SK-N-SH (cell line): ENCODE measurements around the gene DLL1. TPM values are rescaled to one million over a fixed set of nuclear protein-coding genes. Genes with fewer than 3 reads are reported as not detected.

ENCODE experiments used
- CTCF ChIA-PET: fragments of 300-600, 350-600 bp; formaldehyde crosslinking; extraction: SDS; loops from one replicate; lab custom pipeline; 2021; lab: Yijun Ruan, JAX
- POLR2A ChIA-PET: fragments of 350-600 bp; sonication (Branson Sonifier 250); formaldehyde crosslinking; extraction: SDS; loops from one replicate; lab custom pipeline; 2020; ENCODE audit warnings: antibody characterized with exemption, inconsistent platforms; lab: Yijun Ruan, JAX
- DNase-seq: peaks from one replicate; pipeline ENCODE4 v3.0.0; 2012
- H2AFZ ChIP-seq: fragments of 200-600 bp; sonication (generic); 2 replicates; pipeline ENCODE4 v1.8.1; 2016; ENCODE audit warnings: antibody characterized with exemption, mild to moderate bottlenecking, low read depth
- H3F3A ChIP-seq: fragments of 200-600 bp; sonication (generic); replicated peaks from 2 replicates; pipeline ENCODE3; 2016; ENCODE audit warnings: antibody characterized with exemption, mild to moderate bottlenecking; ENCODE audit not compliant: insufficient read depth
- H3K27ac ChIP-seq, 2 experiments: fragments of 200-500 bp in 1 of 2; fragments of 200-600 bp in 1 of 2; sonication (Bioruptor generic) in 1 of 2; sonication (generic), shearing (Covaris generic) in 1 of 2; 2 replicates each; pipeline versions ENCODE4 v1.5.1 to v1.6.1; 2014 to 2016; ENCODE audit warnings: low read depth in 2 of 2, inconsistent platforms in 1 of 2, low read length in 1 of 2, mild to moderate bottlenecking in 1 of 2, mixed read lengths in 1 of 2
- H3K27me3 ChIP-seq: fragments of 200-600 bp; sonication (generic), shearing (Covaris generic); 2 replicates; pipeline ENCODE4 v1.6.1; 2016; ENCODE audit warnings: mixed run types; ENCODE audit not compliant: insufficient read depth
- H3K36me3 ChIP-seq, 2 experiments: fragments of 200-500 bp in 1 of 2; fragments of 200-600 bp in 1 of 2; sonication (Bioruptor generic) in 1 of 2; sonication (generic) in 1 of 2; replicated peaks in 1 of 2; 2 replicates each; pipeline versions ENCODE3 to v1.5.1; 2014 to 2016; ENCODE audit warnings: low read length in 1 of 2, mild to moderate bottlenecking in 1 of 2; ENCODE audit not compliant: insufficient read depth in 2 of 2, control insufficient read depth in 1 of 2
- H3K4me1 ChIP-seq, 2 experiments: fragments of 200-500 bp in 1 of 2; fragments of 200-600 bp in 1 of 2; sonication (Bioruptor generic) in 1 of 2; sonication (generic), shearing (Covaris generic) in 1 of 2; 2 replicates each; pipeline versions ENCODE4 v1.5.1 to v1.6.1; 2014 to 2016; ENCODE audit warnings: low read depth in 1 of 2, low read length in 1 of 2, mixed run types in 1 of 2; ENCODE audit not compliant: insufficient read depth in 2 of 2, control insufficient read depth in 1 of 2
- H3K4me2 ChIP-seq: fragments of 200-600 bp; sonication (generic), shearing (Covaris generic); 2 replicates; pipeline ENCODE4 v1.6.1; 2017; ENCODE audit warnings: mixed run types
- H3K4me3 ChIP-seq, 2 experiments: fragments of 200-500 bp in 1 of 2; fragments of 200-600 bp in 1 of 2; sonication (Bioruptor generic) in 1 of 2; sonication (generic), shearing (Covaris generic) in 1 of 2; 2 replicates each; pipeline versions ENCODE4 v1.5.1 to v1.8.1; 2014 to 2016; ENCODE audit warnings: low read depth in 2 of 2, inconsistent platforms in 1 of 2, low read length in 1 of 2, mild to moderate bottlenecking in 1 of 2, mixed read lengths in 1 of 2, moderate library complexity in 1 of 2
- H3K79me2 ChIP-seq: fragments of 200-600 bp; sonication (generic); 2 replicates; pipeline ENCODE4 v1.8.1; 2017; ENCODE audit warnings: mild to moderate bottlenecking; ENCODE audit not compliant: insufficient read depth
- H3K9ac ChIP-seq: fragments of 200-600 bp; sonication (generic); 2 replicates; pipeline ENCODE4 v1.6.1; 2017; ENCODE audit warnings: mixed run types
- H3K9me2 ChIP-seq: fragments of 200-600 bp; sonication (generic); 2 replicates; pipeline ENCODE4 v1.6.1; 2017; ENCODE audit warnings: mixed run types
- H3K9me3 ChIP-seq: fragments of 200-600 bp; sonication (generic); 2 replicates; pipeline ENCODE4 v1.6.1; 2017; ENCODE audit warnings: mixed run types, mild to moderate bottlenecking, moderate library complexity
- H4K20me1 ChIP-seq: fragments of 200-600 bp; sonication (generic); 2 replicates; pipeline ENCODE4 v1.6.1; 2017; ENCODE audit warnings: mild to moderate bottlenecking, mixed run types; ENCODE audit not compliant: insufficient read depth
- EP300 ChIP-seq, 2 experiments: IDR thresholded peaks; 2 replicates each; pipeline versions ENCODE4 v1.4.0 to v1.6.1; 2012; ENCODE audit warnings: borderline replicate concordance in 1 of 2, low read depth in 1 of 2, low read length in 1 of 2
- FOXJ3 ChIP-seq: sonication (generic); formaldehyde crosslinking; IDR thresholded peaks from 2 replicates; pipeline ENCODE4 v1.5.1; 2020; ENCODE audit warnings: mild to moderate bottlenecking, missing genetic modification reagents
- GABPA ChIP-seq: IDR thresholded peaks from 2 replicates; pipeline ENCODE4 v1.4.0; 2012; ENCODE audit warnings: low read depth, mild to moderate bottlenecking
- MEF2A ChIP-seq: IDR thresholded peaks from 2 replicates; pipeline ENCODE4 v1.4.0; 2012; ENCODE audit warnings: low read depth, borderline replicate concordance
- POLR2AphosphoS5 ChIP-seq: IDR thresholded peaks from 2 replicates; pipeline ENCODE4 v1.6.1; 2012; ENCODE audit warnings: low read depth, low read length
- RAD21 ChIP-seq: IDR thresholded peaks from 2 replicates; pipeline ENCODE4 v1.6.1; 2012; ENCODE audit warnings: mild to moderate bottlenecking, low read length
- RCOR1 ChIP-seq: fragments of 150-350 bp; IDR thresholded peaks from 2 replicates; pipeline ENCODE4 v1.6.1; 2017; ENCODE audit warnings: antibody characterized with exemption, low read length
- RFX5 ChIP-seq: IDR thresholded peaks from 2 replicates; pipeline ENCODE4 v1.6.1; 2012; ENCODE audit warnings: mild to moderate bottlenecking, improper control_type of control experiment, low read length
- TCF12 ChIP-seq: IDR thresholded peaks from 2 replicates; pipeline ENCODE4 v1.4.0; 2012
- TEAD4 ChIP-seq: IDR thresholded peaks from 2 replicates; pipeline ENCODE4 v1.4.0; 2012; ENCODE audit warnings: mild to moderate bottlenecking, borderline replicate concordance; ENCODE audit not compliant: insufficient read depth
- WGBS: methylation state at CpG from one replicate; pipeline ENCODE4 v1.1.6; 2017; ENCODE audit warnings: low lambda C conversion rate; 5-methylcytosine and 5-hydroxymethylcytosine counted together
- polyA plus RNA-seq, 3 experiments: library from polyadenylated mRNA; depleted of rRNA; stranded (reverse); fragments of >200 nt; gene quantifications; 2 replicates each; pipeline ENCODE4 v1.2.3, GENCODE V29; 2012
- TF ChIP-seq, protein P1 (sequence below): IDR thresholded peaks from 2 replicates; pipeline ENCODE4 v1.4.0; 2012; ENCODE audit warnings: low read depth, borderline replicate concordance
- TF ChIP-seq, protein P2 (sequence below): IDR thresholded peaks from 2 replicates; pipeline ENCODE4 v1.4.0; 2012; ENCODE audit warnings: low read depth
- TF ChIP-seq, protein P3 (sequence below): fragments of 150-350 bp; IDR thresholded peaks from 2 replicates; pipeline ENCODE4 v1.6.1; 2017; ENCODE audit warnings: antibody characterized with exemption, low read length, low read depth, borderline replicate concordance

DLL1 gene
- polyA plus RNA-seq, 1 of the 3 experiments (the other 2 are of a cell fraction) = 0.25 TPM

DNA sequence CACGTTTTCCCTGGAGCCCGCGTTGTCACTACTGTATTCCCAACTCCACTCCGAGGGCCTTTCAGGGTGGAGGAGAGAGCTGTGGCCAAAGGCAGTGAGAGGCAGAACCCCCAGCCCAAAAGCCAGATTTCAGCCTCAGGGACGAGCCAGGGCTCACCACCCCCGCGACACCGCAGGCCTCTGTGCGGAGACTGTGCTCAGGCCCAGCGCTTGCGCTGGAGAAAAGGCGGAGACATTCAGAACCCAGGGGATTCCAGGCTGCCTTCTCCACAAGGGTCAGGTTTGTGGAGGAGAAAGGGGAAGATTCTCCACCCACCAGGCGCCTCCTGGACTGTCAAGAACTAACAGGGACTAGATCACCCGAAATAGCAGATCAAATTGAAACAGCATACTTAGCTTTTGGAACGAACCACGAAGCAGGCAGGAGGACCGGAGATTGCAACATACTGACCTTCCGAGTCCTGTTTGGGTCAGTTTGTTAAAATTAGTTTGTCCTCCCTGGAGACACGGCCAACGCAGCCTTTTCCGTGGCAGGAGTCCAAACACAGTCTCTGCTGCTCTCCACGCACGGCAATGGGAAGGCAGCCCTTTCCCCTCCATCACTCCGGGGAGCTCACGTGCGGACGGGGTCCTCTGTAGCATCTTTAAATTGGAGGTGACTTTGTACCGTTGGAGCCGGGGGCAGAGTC is 14.4 kb downstream of the DLL1 start (continued):
- TF ChIP-seq TEAD4 (no peak), TCF12 (no peak), EP300 (IDR thresholded peaks at IDR 0.05; ENCODE audit: borderline replicate concordance in 1 of 2, low read depth in 1 of 2, low read length in 1 of 2) (no peak), MEF2A (no peak), FOXJ3 (CRISPR knock-in tag) (no peak), RAD21 (no peak)
- TF ChIP-seq, protein P1, sequence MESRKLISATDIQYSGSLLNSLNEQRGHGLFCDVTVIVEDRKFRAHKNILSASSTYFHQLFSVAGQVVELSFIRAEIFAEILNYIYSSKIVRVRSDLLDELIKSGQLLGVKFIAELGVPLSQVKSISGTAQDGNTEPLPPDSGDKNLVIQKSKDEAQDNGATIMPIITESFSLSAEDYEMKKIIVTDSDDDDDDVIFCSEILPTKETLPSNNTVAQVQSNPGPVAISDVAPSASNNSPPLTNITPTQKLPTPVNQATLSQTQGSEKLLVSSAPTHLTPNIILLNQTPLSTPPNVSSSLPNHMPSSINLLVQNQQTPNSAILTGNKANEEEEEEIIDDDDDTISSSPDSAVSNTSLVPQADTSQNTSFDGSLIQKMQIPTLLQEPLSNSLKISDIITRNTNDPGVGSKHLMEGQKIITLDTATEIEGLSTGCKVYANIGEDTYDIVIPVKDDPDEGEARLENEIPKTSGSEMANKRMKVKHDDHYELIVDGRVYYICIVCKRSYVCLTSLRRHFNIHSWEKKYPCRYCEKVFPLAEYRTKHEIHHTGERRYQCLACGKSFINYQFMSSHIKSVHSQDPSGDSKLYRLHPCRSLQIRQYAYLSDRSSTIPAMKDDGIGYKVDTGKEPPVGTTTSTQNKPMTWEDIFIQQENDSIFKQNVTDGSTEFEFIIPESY = no peak
- TF ChIP-seq, protein P2, sequence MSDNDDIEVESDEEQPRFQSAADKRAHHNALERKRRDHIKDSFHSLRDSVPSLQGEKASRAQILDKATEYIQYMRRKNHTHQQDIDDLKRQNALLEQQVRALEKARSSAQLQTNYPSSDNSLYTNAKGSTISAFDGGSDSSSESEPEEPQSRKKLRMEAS = no peak
- TF ChIP-seq, protein P3, sequence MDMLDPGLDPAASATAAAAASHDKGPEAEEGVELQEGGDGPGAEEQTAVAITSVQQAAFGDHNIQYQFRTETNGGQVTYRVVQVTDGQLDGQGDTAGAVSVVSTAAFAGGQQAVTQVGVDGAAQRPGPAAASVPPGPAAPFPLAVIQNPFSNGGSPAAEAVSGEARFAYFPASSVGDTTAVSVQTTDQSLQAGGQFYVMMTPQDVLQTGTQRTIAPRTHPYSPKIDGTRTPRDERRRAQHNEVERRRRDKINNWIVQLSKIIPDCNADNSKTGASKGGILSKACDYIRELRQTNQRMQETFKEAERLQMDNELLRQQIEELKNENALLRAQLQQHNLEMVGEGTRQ = no peak

DNA sequence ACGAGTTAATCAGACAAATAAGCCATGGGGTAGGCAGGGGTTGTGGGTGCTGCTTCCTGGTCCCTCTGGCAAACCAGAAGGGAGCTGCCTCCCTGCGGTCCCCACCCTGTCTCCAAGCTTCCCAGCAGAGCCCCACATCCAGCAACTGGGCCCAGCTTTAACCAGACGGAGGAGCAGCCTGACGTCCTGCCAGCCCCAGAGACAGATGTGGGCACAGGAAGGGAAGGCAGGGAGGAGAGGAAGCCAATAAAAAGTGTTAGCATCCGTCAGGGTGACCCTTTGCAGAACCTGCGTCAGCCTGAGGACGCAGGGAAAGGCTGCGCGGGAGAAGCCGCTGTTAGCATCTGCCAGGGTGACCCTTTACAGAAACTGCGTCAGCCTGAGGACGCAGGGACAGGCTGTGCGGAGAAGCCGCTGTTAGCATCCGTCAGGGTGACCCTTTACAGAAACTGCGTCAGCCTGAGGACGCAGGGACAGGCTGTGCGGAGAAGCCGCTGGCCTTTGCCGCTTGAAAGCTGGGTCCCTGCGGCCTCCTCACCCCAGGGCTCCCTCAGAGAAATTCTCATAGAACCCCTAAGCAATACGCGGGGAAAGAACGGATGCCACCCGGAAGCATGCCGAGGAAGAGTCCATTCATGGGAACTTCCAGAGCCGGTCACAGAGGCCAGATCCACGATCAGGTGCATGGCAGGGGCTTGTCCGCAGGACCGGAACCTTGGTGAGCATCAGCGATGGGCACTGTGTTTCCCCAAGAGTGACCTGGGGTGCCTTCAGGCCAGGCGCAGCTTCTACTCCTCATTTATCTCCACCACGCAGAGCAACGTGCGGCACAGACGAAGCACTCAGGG is 15.9 kb downstream of the DLL1 start:
- no peak overlapping the region for H3K4me2 ChIP-seq
- no peaks in the 10 kb centered on the region for H4K20me1 ChIP-seq
- H3K79me2 ChIP-seq = no peaks in the 10 kb centered on the region
- no peak overlapping the region for H3K4me3 ChIP-seq
- ChIA-PET CTCF (interaction anchor here (0.7 kb wide), 1 partner anchor 436 kb away, joined by 3 read pairs; no protein-coding TSS in a partner anchor), POLR2A (no interaction called here)
- no peak for TF ChIP-seq POLR2AphosphoS5
- TF ChIP-seq RFX5 = no peak
- no peak for TF ChIP-seq RCOR1
- TF ChIP-seq GABPA = no peak
- no peak for TF ChIP-seq FOXJ3 (CRISPR knock-in tag)
- H3K4me1 ChIP-seq = no peaks in the 10 kb centered on the region
- no peak overlapping the region for H3K27ac ChIP-seq
- H3K27me3 ChIP-seq = no peaks in the 10 kb centered on the region; the same call in 1 of the 2 replicates
- no peaks in the 10 kb centered on the region for H3K9me2 ChIP-seq
- no peak overlapping the region for H3K9ac ChIP-seq
- WGBS = 75% methylated on average over 35 of the region's 36 CpGs
- H3F3A ChIP-seq = no peaks in the 10 kb centered on the region
- no peak overlapping the region for H2AFZ ChIP-seq
- no peak for DNase-seq
- no peaks in the 10 kb centered on the region for H3K36me3 ChIP-seq
- H3K9me3 ChIP-seq = no peaks in the 10 kb centered on the region
